HFFc6 (cell line): ENCODE results near the gene KIF19. TPM values are rescaled to one million over a fixed set of nuclear protein-coding genes. Genes with fewer than 3 reads are reported as not detected.
A peak's percentile ranks its signal among the peaks of the same experiment; 100 is the strongest.

Experiments
- DNase-seq: peaks from one replicate; pipeline ENCODE4 v3.0.0-alpha.2; 2018
- H3K27ac Mint-ChIP-seq: 2 replicates; pipeline ENCODE4 v1.8.0; 2020; ENCODE audit warnings: mild to moderate bottlenecking, mixed read lengths
- H3K27me3 Mint-ChIP-seq: 2 replicates; pipeline ENCODE4 v1.8.0; 2021; ENCODE audit warnings: mild to moderate bottlenecking, moderate library complexity, mixed read lengths; ENCODE audit not compliant: insufficient read depth
- H3K36me3 Mint-ChIP-seq: 2 replicates; pipeline ENCODE4 v1.8.0; 2021; ENCODE audit warnings: low read depth, mixed read lengths
- H3K4me1 Mint-ChIP-seq: 2 replicates; pipeline ENCODE4 v1.8.0; 2020; ENCODE audit warnings: low read depth, mixed read lengths
- H3K4me3 Mint-ChIP-seq: 2 replicates; pipeline ENCODE4 v1.8.0; 2020; ENCODE audit warnings: mild to moderate bottlenecking, moderate library complexity, mixed read lengths
- H3K9me3 Mint-ChIP-seq: 2 replicates; pipeline ENCODE4 v1.8.0; 2020; ENCODE audit warnings: mild to moderate bottlenecking, mixed read lengths
- CTCF ChIP-seq: fragments of 200-600 bp; sonication (generic); IDR thresholded peaks from 2 replicates; pipeline ENCODE4 v1.5.0; 2021; ENCODE audit warnings: antibody characterized with exemption, mild to moderate bottlenecking
- total RNA-seq, 6 experiments: library from RNA; stranded (reverse); fragmentation: NEBNext Ultra II Directional; extraction: Animal tissue kit (Norgen Biotek cat#: 25700); gene quantifications; 2 replicates in 1 of 6; 3 replicates in 5 of 6; pipeline ENCODE4 v1.2.3, GENCODE V29; 2021

Gene KIF19
- total RNA-seq, 6 experiments from 2014 or later, result not detected

- no peak for TF ChIP-seq CTCF
- H3K4me1 Mint-ChIP-seq, result no peaks in the 10 kb centered on the region
- H3K9me3 Mint-ChIP-seq, result peaks cover 26% of the 10 kb centered on the region; the same call in 1 of the 2 replicates
- no peak overlapping the region for H3K4me3 Mint-ChIP-seq
- no peaks in the 10 kb centered on the region for H3K36me3 Mint-ChIP-seq
- H3K27me3 Mint-ChIP-seq, result peaks cover 1% of the 10 kb centered on the region; the same call in 1 of the 2 replicates
- no peak for DNase-seq
- H3K27ac Mint-ChIP-seq, result no peak overlapping the region
Measured at GRCh38 chr17:74290340-74290739, 35.7 kb upstream of the KIF19 start.

- no peak for DNase-seq
- Mint-ChIP-seq H3K9me3 (peaks cover 22% of the 10 kb centered on the region; the same call in 1 of the 2 replicates), H3K36me3 (no peaks in the 10 kb centered on the region), H3K4me1 (no peaks in the 10 kb centered on the region), H3K4me3 (no peak overlapping the region), H3K27me3 (peaks cover 1% of the 10 kb centered on the region; the same call in 1 of the 2 replicates), H3K27ac (no peak overlapping the region)
- TF ChIP-seq CTCF, result no peak
Measured at GRCh38 chr17:74292495-74292894, 33.5 kb upstream of the KIF19 start.

- H3K4me1 Mint-ChIP-seq, result no peaks in the 10 kb centered on the region
- H3K27ac Mint-ChIP-seq, result no peak overlapping the region
Measured at GRCh38 chr17:74295625-74296547, 30.1 kb upstream of the KIF19 start.

GRCh38 chr17:74296548-74296936 lies 29.5 kb upstream of the KIF19 start:
- H3K36me3 Mint-ChIP-seq, result no peaks in the 10 kb centered on the region
- peaks cover 12% of the 10 kb centered on the region; the same call in 1 of the 2 replicates for H3K9me3 Mint-ChIP-seq
- no peaks in the 10 kb centered on the region; the same call in none of the 2 replicates for H3K27me3 Mint-ChIP-seq
- peak; percentile 26 for DNase-seq
- H3K4me1 Mint-ChIP-seq, result no peaks in the 10 kb centered on the region
- TF ChIP-seq CTCF, result peak; percentile 51
- H3K4me3 Mint-ChIP-seq, result no peak overlapping the region
- H3K27ac Mint-ChIP-seq, result no peak overlapping the region

More at GRCh38 chr17:74295625-74296547, 30.1 kb upstream of the KIF19 start:
- Mint-ChIP-seq H3K4me3 (no peak overlapping the region), H3K27me3 (no peaks in the 10 kb centered on the region; the same call in none of the 2 replicates), H3K9me3 (peaks cover 12% of the 10 kb centered on the region; the same call in 1 of the 2 replicates), H3K36me3 (no peaks in the 10 kb centered on the region)
- no peak for TF ChIP-seq CTCF
- no peak for DNase-seq

- no peaks in the 10 kb centered on the region for H3K36me3 Mint-ChIP-seq
- DNase-seq, result no peak
- no peaks in the 10 kb centered on the region; the same call in none of the 2 replicates for H3K27me3 Mint-ChIP-seq
- no peak for TF ChIP-seq CTCF
- H3K4me3 Mint-ChIP-seq, result no peak overlapping the region
- H3K9me3 Mint-ChIP-seq, result peaks cover 12% of the 10 kb centered on the region; the same call in 1 of the 2 replicates
- H3K4me1 Mint-ChIP-seq, result no peaks in the 10 kb centered on the region
- H3K27ac Mint-ChIP-seq, result no peak overlapping the region
Measured at GRCh38 chr17:74297941-74298340, 28.1 kb upstream of the KIF19 start.
